Stimulated activated naive CD4-positive, alpha-beta T cell (primary cell): Measurements from ENCODE around the gene RALB.
A peak's percentile ranks its signal among the peaks of the same experiment; 100 is the strongest.
"Not testable (repeated sequence)": the region's sequence is repeated elsewhere in the genome, so short reads cannot be mapped to it uniquely, and the experiment has no call there.

ENCODE experiments used
- DNase-seq, 6 experiments: peaks; one replicate each; lab custom pipeline; 2025; lab: John Stamatoyannopoulos, UW

RALB gene

DNA sequence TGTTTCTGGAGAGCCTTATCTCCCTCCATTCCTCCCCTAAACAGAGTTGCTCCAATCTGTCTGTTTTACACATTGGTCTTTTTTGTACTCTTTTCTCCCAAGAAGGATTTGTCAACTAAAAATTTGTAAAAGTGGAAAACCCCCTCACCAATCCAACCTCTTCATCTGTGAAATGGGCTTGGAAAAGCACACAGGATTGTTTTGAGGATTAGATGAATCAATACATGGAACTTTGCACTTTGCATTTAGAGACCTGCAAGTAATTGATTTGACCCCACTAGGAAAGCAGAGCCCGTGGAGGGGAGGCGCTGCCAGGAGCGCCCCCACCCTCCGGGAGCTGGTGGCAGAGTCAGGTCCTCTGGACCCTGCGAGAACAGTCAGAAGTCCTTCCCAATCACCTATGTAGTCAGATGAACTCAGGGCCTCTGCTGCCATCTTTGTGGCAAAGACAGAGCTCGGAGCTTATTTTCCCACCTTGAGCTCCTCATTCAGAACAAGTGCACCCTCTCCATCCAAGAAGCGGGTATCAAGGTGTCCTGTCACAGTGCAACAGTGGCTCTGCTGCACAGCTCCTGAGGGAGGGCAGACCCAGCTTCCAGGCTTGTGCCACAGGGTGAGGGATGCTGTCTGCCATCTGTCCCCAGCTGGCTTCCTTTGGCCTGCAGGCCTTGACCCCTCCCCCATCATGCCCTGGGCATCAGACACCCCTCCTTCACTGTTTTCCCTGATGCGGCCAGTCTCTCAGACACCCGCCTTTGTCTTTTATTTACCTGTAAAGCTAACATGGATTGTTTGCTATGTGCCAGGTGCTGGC is 27.7 kb upstream of the RALB start:
- no peak for DNase-seq

DNA sequence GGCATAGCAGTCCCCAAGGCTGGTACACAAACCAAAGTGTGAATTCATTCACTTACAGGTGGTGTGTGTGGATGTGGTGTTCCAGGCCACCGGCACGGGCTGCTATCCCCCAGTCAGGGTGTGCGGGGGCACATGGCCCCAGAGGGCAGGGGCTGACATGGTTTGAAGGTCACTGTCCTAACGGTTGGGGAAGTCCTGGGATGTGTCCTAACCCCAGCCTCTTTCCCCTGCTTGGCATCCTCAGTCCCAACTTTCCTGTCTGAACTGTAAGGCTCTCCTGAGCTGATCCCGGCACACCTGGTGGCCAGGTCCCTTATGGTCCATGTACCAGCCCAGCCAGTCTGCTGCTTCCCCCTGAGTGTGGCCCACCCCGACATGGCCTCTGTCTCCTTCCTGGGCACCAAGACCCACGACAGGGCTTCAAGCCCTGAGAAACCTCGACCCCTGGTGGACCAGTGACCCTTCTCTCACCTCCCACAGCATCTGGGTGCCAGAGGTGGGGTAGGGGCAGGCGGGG is 27.0 kb upstream of the RALB start:
- no peak for DNase-seq

GRCh38 chr2:120226316-120226715 is 26.3 kb upstream of the RALB start:
- DNase-seq: no peak

- no peak for DNase-seq
These were observed 25.3 kb upstream of the RALB start for GRCh38 chr2:120227111-120227991.

GRCh38 chr2:120228503-120228902 is 24.1 kb upstream of the RALB start:
- DNase-seq: peak in 1 of 6 experiments; percentile 9

- no peak for DNase-seq
These were observed 23.3 kb upstream of the RALB start for GRCh38 chr2:120229341-120229740.

- DNase-seq: no peak
These were observed 21.9 kb upstream of the RALB start for GRCh38 chr2:120230515-120231471.

DNA sequence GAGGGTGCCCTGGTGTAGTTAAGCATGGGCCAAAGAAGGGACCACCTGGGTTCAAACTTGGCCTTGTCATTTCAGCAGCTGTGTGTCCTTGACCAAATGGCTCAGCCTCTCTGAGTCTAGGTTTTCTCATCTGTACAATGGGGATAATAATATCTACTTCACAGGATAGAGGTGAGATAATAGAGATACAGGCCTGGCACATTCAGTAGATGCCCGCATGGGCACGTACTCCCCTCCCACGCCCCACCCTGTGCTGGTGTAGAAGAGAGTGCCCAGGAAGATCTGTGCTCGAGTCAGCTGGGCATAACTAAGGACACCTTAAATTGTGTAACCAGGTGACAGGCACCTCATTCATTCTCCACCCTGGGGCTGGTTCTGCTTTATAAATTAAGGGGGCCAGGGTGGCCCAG is 21.1 kb upstream of the RALB start:
- DNase-seq: no peak

DNA sequence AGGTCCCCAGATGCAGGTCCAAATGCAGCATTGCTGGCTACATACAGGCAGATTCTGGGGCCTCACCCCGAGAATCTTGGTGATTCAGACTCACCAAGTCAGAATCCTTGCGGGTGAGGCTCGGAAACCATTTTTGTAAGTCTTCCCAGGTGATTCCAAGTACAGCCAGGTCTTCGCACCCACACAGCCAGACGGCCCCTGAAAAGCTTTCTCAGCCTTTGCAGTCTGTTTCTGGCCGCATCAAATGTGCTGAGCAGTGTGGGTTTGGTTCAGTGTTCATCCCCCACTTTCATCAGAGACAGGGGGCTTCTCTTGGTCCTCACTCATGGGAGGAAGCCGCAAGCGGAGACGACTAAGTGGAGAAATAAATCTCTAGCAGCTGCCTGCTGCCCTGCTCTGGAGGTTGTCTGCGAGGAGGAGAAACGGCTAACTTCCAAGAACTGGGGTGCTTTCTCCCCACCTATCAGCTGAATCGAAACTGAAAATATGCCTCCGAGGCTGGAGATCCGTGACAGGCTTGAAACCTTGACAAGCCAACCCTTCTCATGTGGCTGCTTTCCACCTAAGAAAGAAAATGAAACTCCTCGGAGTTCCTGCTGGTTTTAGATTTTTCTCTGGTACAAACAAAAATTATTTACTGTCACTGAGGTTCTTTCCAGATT is 20.5 kb upstream of the RALB start:
- peak; percentile 36 to 79 (median 66) for DNase-seq

GRCh38 chr2:120233292-120233691 is 19.4 kb upstream of the RALB start:
- DNase-seq: no peak

DNA sequence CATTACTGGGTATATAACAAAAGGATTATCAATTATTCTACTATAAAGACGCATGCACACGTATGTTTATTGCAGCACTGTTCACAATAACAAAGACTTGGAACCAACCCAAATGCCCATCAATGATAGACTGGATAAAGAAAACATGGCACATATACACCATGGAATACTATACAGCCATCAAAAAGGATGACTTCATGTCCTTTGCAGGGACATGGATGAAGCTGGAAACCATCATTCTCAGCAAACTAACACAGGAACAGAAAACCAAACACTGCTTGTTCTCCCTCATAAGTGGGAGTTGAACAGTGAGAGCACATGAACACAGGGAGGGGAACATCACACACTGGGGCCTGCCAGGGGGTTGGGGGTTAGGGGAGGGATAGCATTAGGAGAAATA is 17.5 kb upstream of the RALB start:
- DNase-seq: not testable (repeated sequence)

GRCh38 chr2:120235681-120236080 is 17.0 kb upstream of the RALB start:
- no peak for DNase-seq

GRCh38 chr2:120236316-120236715 is 16.3 kb upstream of the RALB start:
- no peak for DNase-seq

- no peak for DNase-seq
These were observed 15.9 kb upstream of the RALB start for GRCh38 chr2:120236791-120237190.

GRCh38 chr2:120237491-120237902 is 15.2 kb upstream of the RALB start:
- DNase-seq: no peak

DNA sequence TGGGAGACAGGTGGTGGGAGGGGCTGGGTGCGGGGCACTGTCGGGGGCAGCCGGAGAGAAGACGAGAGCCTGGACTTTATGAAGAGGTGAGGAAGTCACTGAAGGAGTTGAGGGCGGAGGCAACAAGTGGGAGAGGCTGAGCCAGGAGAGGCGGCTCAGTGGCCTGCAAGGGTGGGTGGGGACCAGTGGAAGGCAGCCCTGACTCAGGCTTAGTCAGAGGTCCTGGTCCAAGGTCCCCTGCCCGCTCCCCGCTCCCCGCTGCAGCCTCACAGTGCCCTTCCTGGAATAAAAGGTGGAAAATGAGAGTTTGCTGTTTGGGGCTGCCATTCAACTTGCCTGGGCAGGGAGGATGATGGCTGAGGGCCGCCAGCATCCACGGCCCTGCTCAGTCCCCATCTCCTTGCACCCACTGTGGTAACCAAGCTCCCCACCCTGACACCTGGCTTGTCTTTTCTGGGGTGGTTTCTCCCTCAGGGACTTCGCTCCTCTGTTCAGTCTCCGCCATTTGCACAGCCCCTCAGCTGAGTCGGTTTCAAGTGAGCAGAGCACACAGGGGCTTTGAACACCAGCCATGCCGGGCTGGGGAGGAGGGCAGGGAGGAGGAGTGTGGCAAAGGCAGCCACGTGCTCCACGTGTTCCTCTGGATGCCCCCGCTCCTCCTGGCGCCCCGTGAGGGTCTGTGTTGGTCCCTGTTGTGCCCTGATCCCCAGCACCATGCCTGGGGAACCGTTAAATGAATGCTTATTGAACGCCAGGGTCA is 13.7 kb upstream of the RALB start:
- no peak for DNase-seq

- no peak for DNase-seq
These were observed 13.0 kb upstream of the RALB start for GRCh38 chr2:120239488-120240287.

- DNase-seq: no peak
These were observed 11.7 kb upstream of the RALB start for GRCh38 chr2:120240901-120241429.

DNA sequence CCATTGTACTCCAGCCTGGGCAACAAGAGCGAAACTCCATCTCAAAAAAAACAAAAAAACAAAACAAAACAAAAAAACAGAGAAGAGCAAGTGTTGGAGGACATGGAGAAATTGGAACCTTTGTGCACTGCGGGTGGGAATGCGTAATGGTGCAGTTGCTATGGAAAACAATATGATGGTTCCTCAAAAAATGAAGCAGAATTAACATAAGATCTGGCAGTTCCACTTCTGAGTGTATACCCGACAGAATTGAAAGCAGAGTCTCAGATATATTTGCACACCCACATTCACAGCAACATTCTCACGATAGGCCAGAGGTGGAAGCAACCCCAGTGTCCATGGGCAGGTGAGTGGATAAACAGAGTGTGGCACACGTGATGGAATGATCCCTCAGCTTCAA is 11.0 kb upstream of the RALB start:
- DNase-seq: no peak
